HG03095 (cell line): ENCODE results near the gene LDLRAD4.

Experiments
- ATAC-seq: cut with Tn5 transposase; IDR thresholded peaks from one replicate; pipeline ENCODE4 v1.9.1; 2021; ENCODE audit warnings: moderate library complexity; ENCODE audit not compliant: unreplicated experiment

LDLRAD4 gene

GRCh38 chr18:13620818-13621445 is 402.4 kb downstream of the LDLRAD4 start:
- ATAC-seq, result no peak

- no peak for ATAC-seq
These were observed 402.9 kb downstream of the LDLRAD4 start for GRCh38 chr18:13621446-13621849.

GRCh38 chr18:13621886-13622619 is 403.5 kb downstream of the LDLRAD4 start:
- no peak for ATAC-seq

GRCh38 chr18:13622751-13623150 is 404.2 kb downstream of the LDLRAD4 start:
- ATAC-seq, result no peak

- ATAC-seq, result no peak
These were observed 404.8 kb downstream of the LDLRAD4 start for GRCh38 chr18:13623348-13623747.

- no peak for ATAC-seq
These were observed 405.3 kb downstream of the LDLRAD4 start for GRCh38 chr18:13623871-13624270.

- ATAC-seq, result no peak
These were observed 406.1 kb downstream of the LDLRAD4 start for GRCh38 chr18:13624563-13625237.

- no peak for ATAC-seq
These were observed 406.8 kb downstream of the LDLRAD4 start for GRCh38 chr18:13625355-13625754.

GRCh38 chr18:13625843-13626543 is 407.4 kb downstream of the LDLRAD4 start:
- ATAC-seq, result no peak

GRCh38 chr18:13626544-13626908 is 408.0 kb downstream of the LDLRAD4 start:
- ATAC-seq, result no peak

- ATAC-seq, result no peak
These were observed 409.1 kb downstream of the LDLRAD4 start for GRCh38 chr18:13627639-13628038.

GRCh38 chr18:13628211-13628610 is 409.7 kb downstream of the LDLRAD4 start:
- no peak for ATAC-seq

GRCh38 chr18:13629841-13630715 is 411.5 kb downstream of the LDLRAD4 start:
- ATAC-seq, result no peak

GRCh38 chr18:13630716-13631268 is 412.2 kb downstream of the LDLRAD4 start:
- ATAC-seq, result no peak

GRCh38 chr18:13633700-13634099 is 415.1 kb downstream of the LDLRAD4 start:
- ATAC-seq, result no peak

GRCh38 chr18:13635046-13635445 is 416.5 kb downstream of the LDLRAD4 start:
- ATAC-seq, result no peak

GRCh38 chr18:13638719-13639595 is 420.4 kb downstream of the LDLRAD4 start:
- no peak for ATAC-seq

- ATAC-seq, result no peak
These were observed 421.8 kb downstream of the LDLRAD4 start for GRCh38 chr18:13640266-13640860.
